ENCODE data around the gene PTGDR.

DNA sequence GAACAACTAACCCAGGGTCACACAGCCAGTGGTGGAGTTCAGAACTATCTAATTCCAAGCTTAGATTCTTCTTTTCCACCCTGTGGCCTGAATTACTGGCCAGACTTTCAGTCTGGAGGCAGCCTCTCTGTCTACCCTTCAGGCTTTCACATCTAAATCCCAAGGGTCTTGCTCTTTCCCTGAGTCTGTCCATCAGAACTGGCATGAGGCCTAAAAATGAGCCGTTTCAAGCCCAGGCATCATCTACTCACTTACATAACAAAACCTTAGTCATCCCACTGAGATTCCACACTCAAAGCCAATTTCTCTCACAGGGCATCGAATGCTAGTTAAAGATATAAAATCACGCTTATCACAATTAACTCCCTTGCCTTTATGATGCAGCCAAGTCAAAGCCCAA, 1.3 kb upstream of the PTGDR start:
- TF ChIP-seq CTCF (IDR thresholded peaks at IDR 0.05 in 2 of 3, conservative IDR thresholded peaks at IDR 0.05 in 1 of 3; ENCODE audit: insufficient read depth in 2 of 3, low read depth in 1 of 3, low read length in 3 of 3) (no peak), SPI1 (IDR thresholded peaks at IDR 0.05; ENCODE audit: borderline replicate concordance, low read depth, low read length) (no peak), ZBTB26 (CRISPR knock-in tag; IDR thresholded peaks at IDR 0.05) (no peak), E2F8 (IDR thresholded peaks at IDR 0.05; ENCODE audit: low read depth, partially characterized antibody) (no peak), ZNF384 (IDR thresholded peaks at IDR 0.05; ENCODE audit: low read depth, low read length) (no peak), ETV5 (CRISPR knock-in tag; IDR thresholded peaks at IDR 0.05; ENCODE audit: low read depth) (no peak)
- TF ChIP-seq, protein P1, sequence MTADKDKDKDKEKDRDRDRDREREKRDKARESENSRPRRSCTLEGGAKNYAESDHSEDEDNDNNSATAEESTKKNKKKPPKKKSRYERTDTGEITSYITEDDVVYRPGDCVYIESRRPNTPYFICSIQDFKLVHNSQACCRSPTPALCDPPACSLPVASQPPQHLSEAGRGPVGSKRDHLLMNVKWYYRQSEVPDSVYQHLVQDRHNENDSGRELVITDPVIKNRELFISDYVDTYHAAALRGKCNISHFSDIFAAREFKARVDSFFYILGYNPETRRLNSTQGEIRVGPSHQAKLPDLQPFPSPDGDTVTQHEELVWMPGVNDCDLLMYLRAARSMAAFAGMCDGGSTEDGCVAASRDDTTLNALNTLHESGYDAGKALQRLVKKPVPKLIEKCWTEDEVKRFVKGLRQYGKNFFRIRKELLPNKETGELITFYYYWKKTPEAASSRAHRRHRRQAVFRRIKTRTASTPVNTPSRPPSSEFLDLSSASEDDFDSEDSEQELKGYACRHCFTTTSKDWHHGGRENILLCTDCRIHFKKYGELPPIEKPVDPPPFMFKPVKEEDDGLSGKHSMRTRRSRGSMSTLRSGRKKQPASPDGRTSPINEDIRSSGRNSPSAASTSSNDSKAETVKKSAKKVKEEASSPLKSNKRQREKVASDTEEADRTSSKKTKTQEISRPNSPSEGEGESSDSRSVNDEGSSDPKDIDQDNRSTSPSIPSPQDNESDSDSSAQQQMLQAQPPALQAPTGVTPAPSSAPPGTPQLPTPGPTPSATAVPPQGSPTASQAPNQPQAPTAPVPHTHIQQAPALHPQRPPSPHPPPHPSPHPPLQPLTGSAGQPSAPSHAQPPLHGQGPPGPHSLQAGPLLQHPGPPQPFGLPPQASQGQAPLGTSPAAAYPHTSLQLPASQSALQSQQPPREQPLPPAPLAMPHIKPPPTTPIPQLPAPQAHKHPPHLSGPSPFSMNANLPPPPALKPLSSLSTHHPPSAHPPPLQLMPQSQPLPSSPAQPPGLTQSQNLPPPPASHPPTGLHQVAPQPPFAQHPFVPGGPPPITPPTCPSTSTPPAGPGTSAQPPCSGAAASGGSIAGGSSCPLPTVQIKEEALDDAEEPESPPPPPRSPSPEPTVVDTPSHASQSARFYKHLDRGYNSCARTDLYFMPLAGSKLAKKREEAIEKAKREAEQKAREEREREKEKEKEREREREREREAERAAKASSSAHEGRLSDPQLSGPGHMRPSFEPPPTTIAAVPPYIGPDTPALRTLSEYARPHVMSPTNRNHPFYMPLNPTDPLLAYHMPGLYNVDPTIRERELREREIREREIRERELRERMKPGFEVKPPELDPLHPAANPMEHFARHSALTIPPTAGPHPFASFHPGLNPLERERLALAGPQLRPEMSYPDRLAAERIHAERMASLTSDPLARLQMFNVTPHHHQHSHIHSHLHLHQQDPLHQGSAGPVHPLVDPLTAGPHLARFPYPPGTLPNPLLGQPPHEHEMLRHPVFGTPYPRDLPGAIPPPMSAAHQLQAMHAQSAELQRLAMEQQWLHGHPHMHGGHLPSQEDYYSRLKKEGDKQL (CRISPR knock-in tag; IDR thresholded peaks at IDR 0.05; ENCODE audit: borderline replicate concordance), result no peak
- TF ChIP-seq, protein P2, sequence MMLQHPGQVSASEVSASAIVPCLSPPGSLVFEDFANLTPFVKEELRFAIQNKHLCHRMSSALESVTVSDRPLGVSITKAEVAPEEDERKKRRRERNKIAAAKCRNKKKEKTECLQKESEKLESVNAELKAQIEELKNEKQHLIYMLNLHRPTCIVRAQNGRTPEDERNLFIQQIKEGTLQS (IDR thresholded peaks at IDR 0.05), result no peak
- TF ChIP-seq, protein P2 (CRISPR knock-in tag; conservative IDR thresholded peaks at IDR 0.05), result no peak
